H1 (cell line): Measurements from ENCODE around the gene SLC9A3.

ENCODE experiments used
- GTF2F1 ChIP-seq: IDR thresholded peaks from 2 replicates; pipeline ENCODE4 v1.6.1; 2012; ENCODE audit warnings: low read depth, low read length, improper control_type of control experiment, borderline replicate concordance
- RNF2 ChIP-seq: fragments of 200-900, 300-1000 bp; sonication (generic); IDR thresholded peaks from 2 replicates; pipeline ENCODE4 v1.7.1; 2016; ENCODE audit warnings: borderline replicate concordance, low read depth, mild to moderate bottlenecking, antibody characterized with exemption, low read length; ENCODE audit not compliant: poor library complexity, severe bottlenecking; ENCODE audit errors: missing control alignments
- TF ChIP-seq, protein P1 (sequence below): IDR thresholded peaks from 2 replicates; pipeline ENCODE4 v1.6.1; 2012; ENCODE audit warnings: inconsistent platforms

- no peak for TF ChIP-seq GTF2F1
- TF ChIP-seq, protein P1, sequence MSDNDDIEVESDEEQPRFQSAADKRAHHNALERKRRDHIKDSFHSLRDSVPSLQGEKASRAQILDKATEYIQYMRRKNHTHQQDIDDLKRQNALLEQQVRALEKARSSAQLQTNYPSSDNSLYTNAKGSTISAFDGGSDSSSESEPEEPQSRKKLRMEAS = no peak
- no peak for TF ChIP-seq RNF2
Observed at GRCh38 chr5:482021-482420, 42.2 kb downstream of the SLC9A3 start.
